Activated B cell treated with CpG ODN at 0.5 μM for 24 hours (primary cell): ENCODE measurements around the gene PRKAA2. TPM values are rescaled to one million over a fixed set of nuclear protein-coding genes. Genes with fewer than 3 reads are reported as not detected.
"Not testable (repeated sequence)": the region's sequence is repeated elsewhere in the genome, so short reads cannot be mapped to it uniquely, and the experiment has no call there.

Source experiments
- ATAC-seq: fragments of 200-7000 bp; cut with Tn5 transposase; one replicate; pipeline ENCODE4 v1.10.0; 2021; ENCODE audit warnings: low read depth, mild to moderate bottlenecking, moderate library complexity
- CTCF ChIA-PET: fragments of 350-600 bp; sonication (Branson Sonifier 250); formaldehyde crosslinking; loops from one replicate; lab custom pipeline; 2021; ENCODE audit warnings: antibody characterized with exemption; lab: Charles Lee
- POLR2A ChIA-PET: fragments of 350-600 bp; sonication (Branson Sonifier 250); formaldehyde crosslinking; loops from one replicate; lab custom pipeline; 2021; ENCODE audit warnings: antibody characterized with exemption; lab: Charles Lee
- DNase-seq: peaks from one replicate; pipeline ENCODE4 v3.0.0; 2022
- H3K27ac Mint-ChIP-seq: one replicate; pipeline ENCODE4 v1.8.0; 2020; ENCODE audit warnings: mixed read lengths
- H3K27me3 Mint-ChIP-seq: one replicate; pipeline ENCODE4 v1.8.0; 2021; ENCODE audit warnings: mixed read lengths
- H3K36me3 Mint-ChIP-seq: one replicate; pipeline ENCODE4 v1.8.0; 2021; ENCODE audit warnings: low read depth, mixed read lengths
- H3K4me1 Mint-ChIP-seq: one replicate; pipeline ENCODE4 v1.8.0; 2021; ENCODE audit warnings: mixed read lengths
- H3K4me3 Mint-ChIP-seq: one replicate; pipeline ENCODE4 v1.8.0; 2020; ENCODE audit warnings: mild to moderate bottlenecking, mixed read lengths
- H3K9me3 Mint-ChIP-seq: one replicate; pipeline ENCODE4 v1.8.0; 2020; ENCODE audit warnings: mixed read lengths
- CTCF ChIP-seq: fragments of 200-600 bp; IDR thresholded peaks from one replicate; pipeline ENCODE4 v1.8.0; 2022; ENCODE audit warnings: antibody characterized with exemption, mild to moderate bottlenecking
- intact Hi-C: fragments of 100-400 bp; cut with micrococcal nuclease; formaldehyde crosslinking; loops from one replicate; pipeline ENCODE4 v1.15.1; 2024
- total RNA-seq: library from RNA; stranded (reverse); gene quantifications from 2 replicates; pipeline ENCODE4 v1.2.3, GENCODE V29; 2022

PRKAA2 gene
- not detected in 2 replicates for total RNA-seq

- peak; percentile 39 for DNase-seq
- POLR2A ChIA-PET = no interaction called here
- CTCF ChIA-PET = no interaction called here
- H3K27me3 Mint-ChIP-seq = peaks cover 46% of the 10 kb centered on the region
- H3K4me3 Mint-ChIP-seq = peak within 1 kb of the TSS; percentile 82
- H3K27ac Mint-ChIP-seq = no peak within 1 kb of the TSS
- no peaks in the 10 kb centered on the region for H3K9me3 Mint-ChIP-seq
- TF ChIP-seq CTCF = no peak
- no peaks in the 10 kb centered on the region for H3K36me3 Mint-ChIP-seq
- peaks cover 20% of the 10 kb centered on the region for H3K4me1 Mint-ChIP-seq
- intact Hi-C loops = loop anchor here (5.0 kb wide), 1 partner anchor 1358 kb away; no protein-coding TSS in a partner anchor
- peak; percentile 80 for ATAC-seq
Observed at GRCh38 chr1:56644919-56645676, at the start of gene PRKAA2. Gene PRKAA2, plus strand, starts transcription at chr1:56645314. Its CDS starts 74 bp downstream, at chr1:56645388.

- H3K4me3 Mint-ChIP-seq, intact Hi-C loops, H3K36me3 Mint-ChIP-seq, POLR2A ChIA-PET, CTCF ChIA-PET, H3K4me1 Mint-ChIP-seq, H3K27ac Mint-ChIP-seq, H3K27me3 Mint-ChIP-seq, H3K9me3 Mint-ChIP-seq, ATAC-seq, DNase-seq: not testable (repeated sequence)
Observed at GRCh38 chr1:56595397-56596191, 49.5 kb upstream of the PRKAA2 start.

- ATAC-seq, H3K9me3 Mint-ChIP-seq, POLR2A ChIA-PET, DNase-seq, H3K4me3 Mint-ChIP-seq, intact Hi-C loops, CTCF ChIA-PET, H3K27ac Mint-ChIP-seq, H3K36me3 Mint-ChIP-seq, H3K4me1 Mint-ChIP-seq: not testable (repeated sequence)
- H3K27me3 Mint-ChIP-seq = peaks cover 18% of the 10 kb centered on the region
Observed at GRCh38 chr1:56610097-56610496, 35.0 kb upstream of the PRKAA2 start.

GRCh38 chr1:56610770-56611169 is 34.3 kb upstream of the PRKAA2 start:
- ATAC-seq, H3K36me3 Mint-ChIP-seq, intact Hi-C loops, H3K27ac Mint-ChIP-seq, H3K4me3 Mint-ChIP-seq, CTCF ChIA-PET, H3K4me1 Mint-ChIP-seq, DNase-seq, POLR2A ChIA-PET, H3K9me3 Mint-ChIP-seq: not testable (repeated sequence)
- peaks cover 14% of the 10 kb centered on the region for H3K27me3 Mint-ChIP-seq

GRCh38 chr1:56617141-56617540 is 28.0 kb upstream of the PRKAA2 start:
- ATAC-seq (no peak), DNase-seq (no peak)
- H3K36me3 Mint-ChIP-seq = no peaks in the 10 kb centered on the region
- ChIA-PET POLR2A (no interaction called here), CTCF (no interaction called here)
- H3K4me1 Mint-ChIP-seq = no peaks in the 10 kb centered on the region
- intact Hi-C loops = no loop called here
- TF ChIP-seq CTCF = no peak
- H3K4me3 Mint-ChIP-seq = no peak overlapping the region
- no peak overlapping the region for H3K27ac Mint-ChIP-seq
- peaks cover 8% of the 10 kb centered on the region for H3K27me3 Mint-ChIP-seq
- H3K9me3 Mint-ChIP-seq = no peaks in the 10 kb centered on the region

- Mint-ChIP-seq H3K4me1 (no peaks in the 10 kb centered on the region), H3K27ac (no peak overlapping the region), H3K27me3 (peaks cover 17% of the 10 kb centered on the region), H3K36me3 (no peaks in the 10 kb centered on the region), H3K9me3 (no peaks in the 10 kb centered on the region), H3K4me3 (no peak overlapping the region)
- ATAC-seq = no peak
- no peak for DNase-seq
- CTCF ChIA-PET = no interaction called here
- no peak for TF ChIP-seq CTCF
- POLR2A ChIA-PET = no interaction called here
- intact Hi-C loops = no loop called here
Observed at GRCh38 chr1:56625819-56626440, 19.2 kb upstream of the PRKAA2 start.
